NCI-H2029 (cell line): ENCODE measurements around the gene ITGAE.

Experiments used
- DNase-seq: peaks from one replicate; lab custom pipeline; 2025; lab: John Stamatoyannopoulos, UW

ITGAE gene

DNA sequence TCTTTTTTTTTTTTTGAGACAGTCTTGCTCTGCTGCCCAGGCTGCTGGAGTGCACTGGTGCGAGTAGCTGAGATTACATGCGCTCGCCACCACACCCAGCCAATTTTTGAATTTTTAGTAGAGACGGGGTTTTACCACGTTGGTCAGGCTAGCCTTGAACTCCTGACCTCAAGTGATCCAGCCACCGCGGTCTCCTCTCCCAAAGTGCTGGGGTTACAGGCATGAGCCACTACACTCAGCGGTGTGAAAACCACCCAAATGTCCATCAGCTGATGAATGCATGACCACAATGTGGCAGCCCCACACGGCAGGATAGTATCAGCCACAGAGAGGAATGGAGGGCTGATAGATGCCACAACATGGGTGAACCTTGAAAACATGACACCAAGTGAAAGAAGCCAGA, 107.2 kb downstream of the ITGAE start:
- DNase-seq = no peak

GRCh38 chr17:3693141-3693540, 107.8 kb downstream of the ITGAE start:
- DNase-seq = no peak

DNA sequence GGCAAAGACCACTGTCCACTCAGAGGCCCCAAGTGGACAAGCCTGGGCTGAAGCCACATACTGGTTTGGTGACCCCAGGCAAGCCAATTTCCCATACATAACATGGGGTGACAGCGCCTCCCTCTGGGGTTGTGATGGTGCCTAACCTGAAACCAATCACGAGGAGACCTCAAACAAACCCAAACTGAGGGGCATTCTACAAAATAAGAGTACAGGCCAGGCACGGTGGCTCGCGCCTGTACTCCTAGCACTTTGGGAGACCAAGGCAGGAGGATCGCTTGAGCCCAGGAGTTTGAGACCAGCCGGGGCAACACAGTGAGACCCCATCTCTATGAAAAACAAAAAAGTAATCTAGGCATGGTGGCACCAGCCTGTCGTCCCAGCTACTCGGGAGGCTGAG, 108.6 kb downstream of the ITGAE start:
- no peak for DNase-seq

- no peak for DNase-seq
Observed at GRCh38 chr17:3691617-3692067, 109.3 kb downstream of the ITGAE start.

GRCh38 chr17:3690094-3690715, 110.8 kb downstream of the ITGAE start:
- DNase-seq = no peak

DNA sequence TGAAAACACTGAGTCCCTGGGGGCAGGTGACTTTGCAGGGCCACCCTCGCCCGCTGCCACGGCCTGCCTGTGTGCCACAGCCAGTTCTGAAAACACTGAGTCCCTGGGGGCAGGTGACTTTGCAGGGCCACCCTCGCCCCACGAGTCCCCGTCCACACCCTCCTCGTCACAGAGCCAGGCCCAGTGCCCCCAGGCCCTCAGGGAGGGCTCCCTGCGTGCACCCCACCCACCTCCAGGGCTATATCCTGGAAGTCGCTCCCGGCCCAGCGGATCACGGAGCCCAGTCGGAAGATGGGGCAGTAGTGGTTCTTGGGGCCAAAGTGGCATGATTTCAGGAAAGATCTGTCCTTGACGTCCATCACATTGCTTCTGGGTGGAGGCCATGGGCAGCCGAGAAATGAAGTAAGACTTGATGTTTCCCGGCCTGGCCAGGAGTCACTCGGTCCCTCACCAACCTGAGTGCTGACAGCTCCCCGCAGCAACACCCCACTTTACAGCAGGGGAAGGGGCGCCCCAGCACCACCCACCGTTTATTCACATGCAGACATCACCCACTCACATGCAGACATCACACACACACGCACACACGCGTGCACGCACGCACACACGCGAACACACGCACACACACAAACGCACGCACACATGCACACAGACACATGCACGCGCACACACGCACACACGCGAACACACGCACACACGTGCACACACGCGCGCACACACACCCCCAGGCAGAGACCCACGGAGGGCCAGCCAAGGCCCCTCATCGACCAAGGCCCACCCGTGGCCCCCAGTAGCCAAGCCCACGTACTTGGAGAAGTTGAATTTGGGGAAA, 111.5 kb downstream of the ITGAE start:
- no peak for DNase-seq

DNA sequence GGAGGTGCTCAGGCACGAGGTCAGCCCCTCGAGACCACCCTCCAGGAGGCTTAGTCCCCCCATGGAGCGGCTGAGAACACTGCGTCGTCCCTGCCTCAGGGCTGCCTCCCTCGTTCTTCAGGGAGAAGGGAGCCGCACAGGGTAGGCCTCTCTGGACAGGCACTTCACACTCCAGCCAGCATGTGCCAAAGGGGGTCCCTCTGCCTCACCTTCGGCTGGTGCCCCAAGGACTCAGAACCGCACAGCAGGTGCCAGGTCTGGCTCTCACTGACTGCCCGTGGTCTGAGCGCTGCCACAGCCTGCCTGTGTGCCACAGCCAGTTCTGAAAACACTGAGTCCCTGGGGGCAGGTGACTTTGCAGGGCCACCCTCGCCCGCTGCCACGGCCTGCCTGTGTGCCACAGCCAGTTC, 112.1 kb downstream of the ITGAE start:
- no peak for DNase-seq

GRCh38 chr17:3688027-3688553, 112.9 kb downstream of the ITGAE start:
- DNase-seq = no peak

DNA sequence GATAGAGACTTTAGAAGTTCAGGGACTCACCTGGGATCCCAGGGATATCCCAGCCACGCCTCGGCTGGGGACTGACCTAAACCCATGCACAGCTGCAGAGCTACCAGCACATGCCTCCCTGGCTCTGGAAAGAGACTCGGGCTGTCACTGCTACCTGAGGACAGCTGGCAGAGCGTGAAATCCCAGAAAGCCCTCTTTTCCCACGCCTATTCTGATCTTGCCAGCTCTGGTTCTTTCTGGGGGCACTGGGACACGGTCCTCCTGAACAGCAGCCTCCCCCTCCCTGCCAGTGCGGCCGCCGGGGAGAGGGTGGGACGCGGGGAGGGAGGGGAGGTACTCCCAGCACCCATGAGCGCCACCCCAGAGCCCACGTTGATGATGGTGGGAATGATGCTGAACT, 115.8 kb downstream of the ITGAE start:
- no peak for DNase-seq

DNA sequence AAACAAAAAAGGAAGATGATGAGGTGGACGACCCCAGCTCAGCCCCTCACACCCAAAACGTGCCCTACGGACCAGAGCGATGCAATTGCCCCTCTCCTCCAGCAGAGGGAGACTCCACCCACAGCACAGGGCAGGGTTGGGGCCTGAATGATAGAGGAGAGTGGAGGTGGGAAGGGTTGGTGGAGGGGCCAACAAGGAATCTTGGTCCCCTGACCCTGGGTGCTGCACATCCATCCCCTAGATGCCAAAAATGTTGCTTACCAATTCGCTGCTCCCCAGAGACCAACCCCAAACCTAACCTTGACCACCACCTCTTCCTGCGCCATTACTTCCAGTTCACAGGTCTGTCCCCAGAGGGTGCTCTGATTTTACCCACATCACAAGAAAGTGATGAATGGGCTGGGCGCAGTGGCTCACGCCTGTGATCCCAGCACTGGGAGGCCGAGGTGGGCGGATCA, 117.9 kb downstream of the ITGAE start:
- no peak for DNase-seq

DNA sequence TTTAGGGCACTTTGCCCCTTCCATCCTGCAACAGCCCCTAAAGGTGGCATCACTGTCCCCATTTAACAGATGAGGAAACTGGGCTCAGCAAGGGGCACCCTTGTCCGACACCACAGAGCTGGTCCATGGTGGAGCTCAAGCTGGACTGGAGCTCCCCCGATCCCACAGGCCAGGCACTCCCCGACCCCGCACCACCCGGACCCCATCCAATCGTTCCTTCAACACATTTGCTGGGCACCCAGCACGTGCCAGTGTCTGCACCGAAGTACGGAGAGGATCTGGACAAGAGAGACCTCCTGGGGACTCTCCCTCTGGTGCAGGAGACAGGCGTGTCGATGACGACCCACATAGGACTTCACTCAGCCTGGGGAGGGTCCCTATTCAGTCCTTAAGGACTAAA, 119.0 kb downstream of the ITGAE start:
- DNase-seq = no peak

GRCh38 chr17:3681565-3681964, 119.4 kb downstream of the ITGAE start:
- DNase-seq = no peak

DNA sequence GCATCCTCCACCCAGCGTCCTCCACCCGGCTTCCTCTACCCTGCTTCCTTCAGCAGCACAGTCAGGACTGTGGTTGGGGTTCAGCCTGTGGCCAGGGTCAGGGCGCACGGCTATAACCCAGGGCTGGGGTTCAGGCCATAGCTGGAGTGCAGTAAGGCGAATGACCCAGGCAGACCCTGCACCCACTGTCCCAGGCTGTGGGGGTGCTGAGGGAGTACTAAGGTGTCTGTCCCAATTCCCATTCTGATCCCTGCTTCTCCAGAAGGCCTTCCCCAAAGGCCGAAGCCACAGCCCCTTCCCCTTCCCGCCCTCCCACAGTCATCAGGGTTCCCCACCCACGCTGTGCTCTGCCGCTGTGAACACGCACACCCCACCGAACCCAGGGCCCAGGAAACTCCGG, 119.9 kb downstream of the ITGAE start:
- no peak for DNase-seq

- DNase-seq = no peak
Observed at GRCh38 chr17:3679531-3680126, 121.4 kb downstream of the ITGAE start.

GRCh38 chr17:3678821-3679530, 122.0 kb downstream of the ITGAE start:
- no peak for DNase-seq

- DNase-seq = no peak
Observed at GRCh38 chr17:3678095-3678820, 122.7 kb downstream of the ITGAE start.

- DNase-seq = no peak
Observed at GRCh38 chr17:3675886-3676285, 125.1 kb downstream of the ITGAE start.

DNA sequence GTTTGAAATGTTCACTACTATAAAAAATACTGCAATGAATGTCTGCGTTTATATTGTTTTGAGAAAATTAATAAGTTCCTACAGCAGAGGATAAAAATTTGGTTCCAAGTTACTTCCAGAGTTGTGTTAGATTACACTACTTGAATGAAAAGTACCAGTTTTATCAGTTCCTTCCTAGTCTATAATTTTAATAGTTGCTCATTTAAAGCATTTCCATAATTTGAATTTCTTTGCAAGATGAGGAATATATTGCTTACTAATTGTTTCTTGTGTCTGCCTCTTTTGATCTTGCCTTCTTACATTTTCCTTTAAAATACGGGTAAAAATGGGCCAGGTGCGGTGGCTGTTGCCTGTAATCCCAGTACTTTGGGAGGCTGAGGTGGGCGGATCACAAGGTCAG, 128.4 kb downstream of the ITGAE start:
- no peak for DNase-seq

DNA sequence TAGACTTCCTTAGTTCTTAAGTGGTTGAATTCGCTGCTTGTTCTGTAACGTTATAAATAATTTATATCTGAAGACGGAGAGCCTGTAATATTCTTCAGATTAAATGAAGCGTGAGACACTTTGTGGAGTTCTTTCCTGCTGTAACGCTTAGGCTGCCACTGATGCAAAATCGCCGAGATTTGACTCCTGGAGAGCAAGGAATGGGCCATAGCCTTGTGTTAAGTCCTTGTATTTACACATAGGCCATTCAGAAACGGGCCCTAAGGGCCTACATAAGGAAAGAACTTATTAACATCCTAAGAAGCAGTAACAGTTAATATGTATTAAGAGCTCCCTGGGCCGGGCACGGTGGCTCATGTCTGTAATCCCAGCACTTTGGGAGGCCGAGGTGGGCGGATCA, 131.4 kb downstream of the ITGAE start:
- no peak for DNase-seq

- no peak for DNase-seq
Observed at GRCh38 chr17:3669085-3669347, 132.0 kb downstream of the ITGAE start.

DNA sequence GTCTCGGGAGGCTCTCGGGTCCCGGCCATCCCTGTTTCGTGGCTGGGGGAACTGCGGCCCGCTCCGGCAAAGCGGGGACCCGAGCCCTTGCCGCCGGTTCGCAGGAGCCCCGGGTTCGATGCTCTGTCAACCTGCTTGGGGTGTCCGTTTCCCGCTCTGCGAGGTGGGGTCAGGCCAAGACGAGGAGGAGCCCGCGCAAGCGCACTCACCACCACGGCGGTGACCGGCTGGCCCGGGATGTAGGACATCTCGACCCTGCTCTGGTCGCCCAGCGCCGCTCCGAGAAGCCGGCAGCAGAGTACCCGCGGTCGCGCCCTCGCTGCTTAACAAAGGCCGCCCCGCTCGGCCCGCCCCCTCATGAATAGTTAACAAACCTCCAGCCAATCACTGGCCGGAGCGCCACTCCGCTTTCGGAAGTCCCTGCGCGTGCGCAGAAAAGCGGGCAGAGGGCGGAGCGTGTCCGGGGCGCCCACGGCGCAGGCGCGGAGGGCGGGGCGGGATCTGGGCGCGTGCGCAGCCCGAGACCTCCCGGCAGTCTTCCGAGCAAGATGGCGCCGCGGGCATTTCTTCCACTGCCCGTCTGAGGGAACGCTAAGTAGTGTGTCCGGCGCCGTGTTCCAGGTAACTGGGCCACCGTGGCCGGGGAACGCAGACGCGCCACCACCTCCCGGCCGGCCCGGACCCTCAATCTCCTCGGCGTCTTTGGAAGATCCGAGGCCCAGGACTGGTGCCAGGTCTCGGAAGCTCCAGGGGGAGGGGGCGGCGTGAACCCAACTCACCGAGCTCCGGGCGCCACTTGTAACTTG, 132.5 kb downstream of the ITGAE start, which contains the start of the genes EMC6 and TAX1BP3:
EMC6 (plus strand) TSS at position 534 of the 806 bp plus-strand sequence. CDS start 335 bp downstream, outside the sequence.
TAX1BP3 (minus strand) TSS at position 300 of the 806 bp plus-strand sequence; CDS start at position 248, 52 bp downstream.
- peak; percentile 86 for DNase-seq
